Measurements from ENCODE around the gene ZSCAN5B.

GRCh38 chr19:56159622-56160271, 37.8 kb downstream of the ZSCAN5B start:
- TF ChIP-seq CTCF (IDR thresholded peaks at IDR 0.05; ENCODE audit: borderline replicate concordance, extremely low read depth, low read length, poor library complexity, severe bottlenecking) (no peak), EZH2 (IDR thresholded peaks at IDR 0.05; ENCODE audit: borderline replicate concordance, low read depth, low read length, severe bottlenecking) (no peak)
